H1 (cell line): ENCODE data around the gene OGT. TPM values are rescaled to one million over a fixed set of nuclear protein-coding genes. Genes with fewer than 3 reads are reported as not detected.

Source experiments
- CTCF ChIA-PET: fragments of 300-600 bp; sonication (Branson Sonifier 250); formaldehyde crosslinking; loops from one replicate; lab custom pipeline; 2021; ENCODE audit not compliant: partially characterized antibody; lab: Charles Lee
- POLR2A ChIA-PET: fragments of 300-600 bp; sonication (Branson Sonifier 250); formaldehyde crosslinking; loops from one replicate; lab custom pipeline; 2021; ENCODE audit warnings: inconsistent platforms; ENCODE audit not compliant: partially characterized antibody; lab: Charles Lee
- DNase-seq, 2 experiments: peaks; one replicate each; pipeline versions ENCODE4 v3.0.0 to v3.0.0-alpha.2; 2010 to 2022; ENCODE audit warnings: low spot score in 2 of 2, low read depth in 1 of 2, mixed read lengths in 1 of 2
- FAIRE-seq: peaks from 2 replicates; lab custom pipeline; 2011; peaks lifted over from hg19 to GRCh38; lab: Jason Lieb, UNC
- H2AFZ ChIP-seq: 2 replicates; pipeline ENCODE4 v1.8.1; 2012; ENCODE audit warnings: low read length, inconsistent platforms
- H2AK5ac ChIP-seq: 2 replicates; pipeline ENCODE4 v1.6.1; 2013; ENCODE audit warnings: low read depth, low read length
- H2BK120ac ChIP-seq: replicated peaks from 2 replicates; pipeline ENCODE3; 2013; ENCODE audit warnings: low read depth, low read length, inconsistent platforms
- H2BK12ac ChIP-seq: 2 replicates; pipeline ENCODE4 v1.6.1; 2013; ENCODE audit warnings: low read depth, low read length
- H2BK15ac ChIP-seq: 2 replicates; pipeline ENCODE4 v1.6.1; 2013; ENCODE audit warnings: low read length
- H2BK20ac ChIP-seq: 2 replicates; pipeline ENCODE4 v1.6.1; 2013; ENCODE audit warnings: low read length
- H2BK5ac ChIP-seq: 2 replicates; pipeline ENCODE4 v1.6.1; 2013; ENCODE audit warnings: low read depth, low read length
- H3K14ac ChIP-seq: 2 replicates; pipeline ENCODE4 v1.6.1; 2013; ENCODE audit warnings: inconsistent platforms; ENCODE audit not compliant: insufficient read length
- H3K18ac ChIP-seq: 2 replicates; pipeline ENCODE4 v1.6.1; 2013; ENCODE audit warnings: low read length; ENCODE audit errors: extremely low read depth
- H3K23ac ChIP-seq: 2 replicates; pipeline ENCODE4 v1.6.1; 2013; ENCODE audit warnings: inconsistent platforms; ENCODE audit not compliant: insufficient read length
- H3K23me2 ChIP-seq: 2 replicates; pipeline ENCODE4 v1.6.1; 2013; ENCODE audit warnings: low read depth, low read length
- H3K27ac ChIP-seq: 2 replicates; pipeline ENCODE4 v1.6.1; 2011; ENCODE audit warnings: low read depth, low read length, inconsistent platforms
- H3K27me3 ChIP-seq, 4 experiments: replicated peaks in 1 of 4; 1 replicate in 1 of 4; 2 replicates in 3 of 4; pipeline versions ENCODE4 v1.6.1 to v1.8.1; 2011 to 2013; ENCODE audit warnings: low read length in 3 of 4, mild to moderate bottlenecking in 3 of 4, inconsistent platforms in 2 of 4, mixed read lengths in 2 of 4, moderate library complexity in 1 of 4; ENCODE audit not compliant: control insufficient read depth in 3 of 4, insufficient read depth in 3 of 4; ENCODE audit errors: extremely low read depth in 1 of 4
- H3K36me3 ChIP-seq, 4 experiments: 2 replicates each; pipeline versions ENCODE4 v1.6.1 to v1.8.1; 2011 to 2013; ENCODE audit warnings: mild to moderate bottlenecking in 4 of 4, low read length in 3 of 4, moderate library complexity in 2 of 4, control low read depth in 1 of 4, inconsistent platforms in 1 of 4; ENCODE audit not compliant: insufficient read depth in 4 of 4, control insufficient read depth in 2 of 4
- H3K4ac ChIP-seq: replicated peaks from 2 replicates; pipeline ENCODE3; 2013; ENCODE audit warnings: low read length, low read depth, mixed read lengths, inconsistent platforms; ENCODE audit not compliant: insufficient read length
- H3K4me1 ChIP-seq, 4 experiments: replicated peaks in 1 of 4; 1 replicate in 1 of 4; 2 replicates in 3 of 4; pipeline versions ENCODE4 v1.6.1 to v1.8.1; 2011 to 2013; ENCODE audit warnings: low read length in 3 of 4, inconsistent platforms in 2 of 4, mixed read lengths in 1 of 4; ENCODE audit not compliant: insufficient read depth in 4 of 4, control insufficient read depth in 3 of 4
- H3K4me2 ChIP-seq, 2 experiments: 2 replicates each; pipeline versions ENCODE4 v1.6.1 to v1.8.1; 2011 to 2013; ENCODE audit warnings: low read depth in 2 of 2, low read length in 2 of 2, control low read depth in 1 of 2, inconsistent platforms in 1 of 2, mild to moderate bottlenecking in 1 of 2; ENCODE audit not compliant: insufficient read depth in 1 of 2
- H3K4me3 ChIP-seq, 4 experiments: fragments of 200-600, 300-600 bp in 1 of 4; sonication (generic), shearing (Covaris generic), sonication (Bioruptor Twin) in 1 of 4; 2 replicates each; pipeline versions ENCODE4 v1.5.1 to v1.8.1; 2011 to 2016; ENCODE audit warnings: low read length in 4 of 4, low read depth in 3 of 4, control low read depth in 2 of 4, inconsistent platforms in 2 of 4, mild to moderate bottlenecking in 2 of 4, mixed read lengths in 1 of 4, moderate library complexity in 1 of 4; ENCODE audit not compliant: insufficient read depth in 2 of 4; ENCODE audit errors: extremely low read depth in 1 of 4
- H3K56ac ChIP-seq: replicated peaks from 2 replicates; pipeline ENCODE3; 2013; ENCODE audit warnings: low read depth, mild to moderate bottlenecking, mixed read lengths, low read length, inconsistent platforms; ENCODE audit not compliant: insufficient read length
- H3K79me1 ChIP-seq: 2 replicates; pipeline ENCODE4 v1.6.1; 2013; ENCODE audit warnings: low read depth, low read length, control low read depth
- H3K79me2 ChIP-seq, 2 experiments: 2 replicates each; pipeline versions ENCODE4 v1.6.1 to v1.8.1; 2012 to 2013; ENCODE audit warnings: low read length in 2 of 2, mild to moderate bottlenecking in 2 of 2, inconsistent platforms in 1 of 2; ENCODE audit not compliant: insufficient read depth in 2 of 2, control insufficient read depth in 1 of 2
- H3K9ac ChIP-seq, 4 experiments: replicated peaks in 1 of 4; 1 replicate in 1 of 4; 2 replicates in 3 of 4; pipeline versions ENCODE4 v1.6.1 to v1.8.1; 2011 to 2013; ENCODE audit warnings: low read depth in 3 of 4, low read length in 3 of 4, control low read depth in 2 of 4, mild to moderate bottlenecking in 2 of 4, moderate library complexity in 2 of 4, inconsistent platforms in 1 of 4; ENCODE audit errors: extremely low read depth in 1 of 4
- H3K9me3 ChIP-seq, 2 experiments: 2 replicates each; pipeline versions ENCODE4 v1.6.1 to v1.8.1; 2012 to 2013; ENCODE audit warnings: mild to moderate bottlenecking in 2 of 2, moderate library complexity in 2 of 2, control low read depth in 1 of 2, inconsistent platforms in 1 of 2, low read depth in 1 of 2, low read length in 1 of 2, mixed read lengths in 1 of 2; ENCODE audit not compliant: insufficient read depth in 2 of 2
- H4K20me1 ChIP-seq, 2 experiments: replicated peaks in 1 of 2; 2 replicates each; pipeline versions ENCODE3 to v1.8.1; 2011 to 2013; ENCODE audit warnings: inconsistent platforms in 2 of 2, low read length in 2 of 2, mild to moderate bottlenecking in 1 of 2; ENCODE audit not compliant: insufficient read depth in 2 of 2, control insufficient read depth in 1 of 2
- H4K5ac ChIP-seq: 2 replicates; pipeline ENCODE4 v1.6.1; 2013; ENCODE audit warnings: low read length, low read depth, mixed read lengths, inconsistent platforms; ENCODE audit not compliant: insufficient read length
- H4K8ac ChIP-seq: 2 replicates; pipeline ENCODE4 v1.8.0; 2013; ENCODE audit warnings: mild to moderate bottlenecking, moderate library complexity, low read length, inconsistent platforms; ENCODE audit not compliant: insufficient read depth; ENCODE audit errors: extremely low read depth
- H4K91ac ChIP-seq: replicated peaks from 2 replicates; pipeline ENCODE3; 2013; ENCODE audit warnings: low read length, mixed read lengths, inconsistent platforms; ENCODE audit not compliant: insufficient read length
- EZH2 ChIP-seq: fragments of 200-600 bp; sonication (generic); IDR thresholded peaks from 2 replicates; pipeline ENCODE4 v1.7.1; 2012; ENCODE audit warnings: low read depth, mild to moderate bottlenecking, moderate library complexity, low read length, inconsistent platforms; ENCODE audit not compliant: severe bottlenecking
- JUND ChIP-seq: IDR thresholded peaks from 2 replicates; pipeline ENCODE4 v1.6.1; 2011; ENCODE audit warnings: mild to moderate bottlenecking, improper control_type of control experiment, low read length
- POLR2A ChIP-seq, 2 experiments: IDR thresholded peaks; 1 replicate in 1 of 2; 2 replicates in 1 of 2; pipeline ENCODE4 v1.6.1; 2011; ENCODE audit warnings: low read depth in 2 of 2, low read length in 2 of 2, mild to moderate bottlenecking in 2 of 2; ENCODE audit errors: control extremely low read depth in 1 of 2
- RBBP5 ChIP-seq: IDR thresholded peaks from 2 replicates; pipeline ENCODE4 v1.7.1; 2012; ENCODE audit warnings: low read depth, mild to moderate bottlenecking, inconsistent platforms, low read length, moderate library complexity, borderline replicate concordance
- RXRA ChIP-seq: IDR thresholded peaks from 2 replicates; pipeline ENCODE4 v1.6.1; 2011; ENCODE audit warnings: low read depth, mild to moderate bottlenecking, low read length, moderate library complexity; ENCODE audit not compliant: insufficient read depth
- SIN3A ChIP-seq, 2 experiments: IDR thresholded peaks in 1 of 2; conservative IDR thresholded peaks in 1 of 2; 2 replicates each; pipeline ENCODE4 v1.6.1; 2011 to 2012; ENCODE audit warnings: low read length in 2 of 2, improper control_type of control experiment in 1 of 2, low read depth in 1 of 2, mild to moderate bottlenecking in 1 of 2
- SIRT6 ChIP-seq: IDR thresholded peaks from one replicate; pipeline ENCODE4 v1.7.1; 2012; ENCODE audit warnings: low read length, inconsistent platforms
- TAF1 ChIP-seq: IDR thresholded peaks from 2 replicates; pipeline ENCODE4 v1.6.1; 2011; ENCODE audit warnings: mild to moderate bottlenecking, low read depth, low read length
- WGBS, 2 experiments: shearing (Covaris generic) in 1 of 2; methylation state at CpG; one replicate each; pipeline versions ENCODE4 v1.1.6 to v1.1.7; 2013 to 2015; ENCODE audit warnings: low lambda C conversion rate in 2 of 2, mixed read lengths in 2 of 2, inconsistent platforms in 1 of 2, low coverage in 1 of 2, missing lambda C conversion rate in 1 of 2; ENCODE audit not compliant: insufficient replicate concordance in 2 of 2, insufficient coverage in 1 of 2, insufficient read length in 1 of 2; ENCODE audit errors: extremely low coverage in 1 of 2, missing lambda C conversion rate in 1 of 2; 5-methylcytosine and 5-hydroxymethylcytosine counted together
- polyA plus RNA-seq, 7 experiments: library from polyadenylated mRNA; depleted of rRNA in 3 of 7; stranded (reverse) in 5 of 7; unstranded in 2 of 7; fragments of >200 nt in 5 of 7; fragments of 200-250 nt in 2 of 7; gene quantifications; 1 replicate in 5 of 7; 2 replicates in 1 of 7; 4 replicates in 1 of 7; pipeline versions ENCODE4 v1.2.1 to v1.2.3, GENCODE V29; 2011 to 2013; ENCODE audit warnings: missing spikeins in 2 of 7, mixed read lengths in 2 of 7
- total RNA-seq: library from RNA; stranded (reverse); fragmentation: NEBNext Ultra II Directional; extraction: Animal tissue kit (Norgen Biotek cat#: 25700); gene quantifications from 2 replicates; pipeline ENCODE4 v1.2.1, GENCODE V29; 2021
- TF ChIP-seq, protein P1 (sequence below): IDR thresholded peaks from 2 replicates; pipeline ENCODE4 v1.6.1; 2011; ENCODE audit warnings: low read length, improper control_type of control experiment

Gene OGT
- total and polyA plus RNA-seq, 2 of the 8 experiments (the other 6 are each of a cell fraction or from before 2014, with no cell fraction given) = 130 to 169 TPM

DNA sequence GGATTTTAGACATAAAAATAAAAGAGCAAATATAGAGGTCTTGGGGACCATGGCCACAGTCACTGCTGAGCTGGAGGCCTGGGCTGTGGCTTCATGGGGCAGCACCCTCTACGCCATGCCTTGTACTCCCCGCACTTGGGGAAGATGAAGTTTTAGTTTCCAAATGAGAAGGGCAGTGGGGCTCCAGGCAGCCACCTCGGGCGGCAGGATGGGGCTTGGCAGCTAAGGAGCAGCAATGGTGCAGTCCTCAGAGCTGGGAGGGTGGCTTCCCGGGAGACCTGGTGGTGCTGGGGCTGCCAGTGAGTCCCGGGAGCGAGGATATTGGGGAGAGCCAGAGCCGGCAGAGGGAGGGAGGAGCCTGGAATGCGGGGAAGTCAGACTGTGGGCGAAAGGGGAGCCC is 83.0 kb downstream of the OGT start:
- FAIRE-seq = no peak
- Histone ChIP-seq H3K4me3 (no peak overlapping the region), H2BK5ac (no peak overlapping the region), H3K36me3 (peaks cover 0 to 4% (median 2%) of the 10 kb centered on the region in 4 experiments; a peak in 2 of 8 replicates), H2AK5ac (no peak overlapping the region), H3K9ac (no peak overlapping the region), H3K27me3 (no peaks in the 10 kb centered on the region), H3K79me1 (no peaks in the 10 kb centered on the region), H3K4me2 (no peak overlapping the region), H3K27ac (no peak overlapping the region), H2AFZ (no peak overlapping the region), H3K14ac (no peak overlapping the region), H3K18ac (no peak overlapping the region), H2BK20ac (no peak overlapping the region), H3K4ac (no peak overlapping the region), H2BK15ac (no peak overlapping the region), H4K91ac (no peak overlapping the region), H2BK120ac (no peak overlapping the region), H3K9me3 (no peaks in the 10 kb centered on the region), H4K8ac (no peak overlapping the region), H4K20me1 (no peaks in the 10 kb centered on the region), H4K5ac (no peak overlapping the region), H3K79me2 (no peaks in the 10 kb centered on the region), H3K56ac (no peak overlapping the region), H2BK12ac (no peak overlapping the region), H3K4me1 (peaks cover 0 to 3% (median 0%) of the 10 kb centered on the region in 4 experiments; a peak in 1 of 7 replicates), H3K23me2 (no peaks in the 10 kb centered on the region), H3K23ac (no peak overlapping the region)
- WGBS, 2 experiments = 78% methylated on average over 10 of the region's 10 CpGs; no CpG with 5 or more reads in 1 of the 2 experiments
- no peak for DNase-seq
- TF ChIP-seq EZH2 (no peak), SIRT6 (no peak), SIN3A (conservative IDR thresholded peaks at IDR 0.05 in 1 of 2, IDR thresholded peaks at IDR 0.05 in 1 of 2; ENCODE audit: low read depth in 1 of 2, low read length in 2 of 2) (no peak), RBBP5 (no peak), POLR2A (IDR thresholded peaks at IDR 0.05; ENCODE audit: control extremely low read depth in 1 of 2, low read depth in 2 of 2, low read length in 2 of 2) (no peak), RXRA (no peak), JUND (no peak), TAF1 (no peak)
- TF ChIP-seq, protein P1, sequence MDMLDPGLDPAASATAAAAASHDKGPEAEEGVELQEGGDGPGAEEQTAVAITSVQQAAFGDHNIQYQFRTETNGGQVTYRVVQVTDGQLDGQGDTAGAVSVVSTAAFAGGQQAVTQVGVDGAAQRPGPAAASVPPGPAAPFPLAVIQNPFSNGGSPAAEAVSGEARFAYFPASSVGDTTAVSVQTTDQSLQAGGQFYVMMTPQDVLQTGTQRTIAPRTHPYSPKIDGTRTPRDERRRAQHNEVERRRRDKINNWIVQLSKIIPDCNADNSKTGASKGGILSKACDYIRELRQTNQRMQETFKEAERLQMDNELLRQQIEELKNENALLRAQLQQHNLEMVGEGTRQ = no peak
- ChIA-PET CTCF (no interaction called here), POLR2A (interaction anchor here (0.5 kb wide), 1 partner anchor 23 kb away, joined by 3 read pairs; no protein-coding TSS in a partner anchor)
